KMS-11 (cell line): Measurements from ENCODE around the gene CLIC3.
A peak's percentile ranks its signal among the peaks of the same experiment; 100 is the strongest.

ENCODE experiments used
- H2AFZ ChIP-seq: fragments of 200-600 bp; sonication (generic); 2 replicates; pipeline ENCODE4 v1.6.1; 2016; ENCODE audit warnings: antibody characterized with exemption, mixed run types, low read depth
- H3K27ac ChIP-seq: fragments of 200-600 bp; sonication (generic); 2 replicates; pipeline ENCODE4 v1.6.1; 2016; ENCODE audit warnings: mild to moderate bottlenecking, mixed run types
- H3K27me3 ChIP-seq: fragments of 200-600 bp; sonication (generic); 2 replicates; pipeline ENCODE4 v1.6.1; 2017; ENCODE audit warnings: mild to moderate bottlenecking, low read depth, mixed run types, moderate library complexity; ENCODE audit not compliant: insufficient read depth
- H3K36me3 ChIP-seq: fragments of 200-600 bp; sonication (generic); 2 replicates; pipeline ENCODE4 v1.6.1; 2017; ENCODE audit warnings: mild to moderate bottlenecking, mixed run types; ENCODE audit not compliant: insufficient read depth
- H3K4me1 ChIP-seq: fragments of 200-600 bp; sonication (generic); 2 replicates; pipeline ENCODE4 v1.6.1; 2016; ENCODE audit warnings: mild to moderate bottlenecking, low read depth, mixed run types; ENCODE audit not compliant: poor library complexity, severe bottlenecking
- H3K4me2 ChIP-seq: fragments of 200-600 bp; sonication (generic); 2 replicates; pipeline ENCODE4 v1.7.0; 2016; ENCODE audit warnings: mild to moderate bottlenecking, mixed run types
- H3K4me3 ChIP-seq: fragments of 200-600 bp; sonication (generic); IDR thresholded peaks from 2 replicates; pipeline ENCODE4 v1.6.1; 2017; ENCODE audit warnings: low read depth, low read length, mixed read lengths; ENCODE audit not compliant: insufficient read depth
- H3K79me2 ChIP-seq: fragments of 200-600 bp; sonication (generic); 2 replicates; pipeline ENCODE4 v1.6.1; 2016; ENCODE audit warnings: low read depth, mixed run types; ENCODE audit not compliant: insufficient read depth
- H3K9ac ChIP-seq: fragments of 200-600 bp; sonication (generic); 2 replicates; pipeline ENCODE4 v1.6.1; 2016; ENCODE audit warnings: mild to moderate bottlenecking, mixed run types
- H4K20me1 ChIP-seq: fragments of 200-600 bp; sonication (generic); 2 replicates; pipeline ENCODE4 v1.6.1; 2016; ENCODE audit warnings: mild to moderate bottlenecking, mixed run types; ENCODE audit not compliant: insufficient read depth
- CTCF ChIP-seq: fragments of 200-600 bp; sonication (generic); conservative IDR thresholded peaks from 2 replicates; pipeline ENCODE4 v1.6.1; 2017; ENCODE audit warnings: low read depth, mild to moderate bottlenecking, antibody characterized with exemption, low read length, moderate library complexity, mixed read lengths

CLIC3 gene

GRCh38 chr9:136960212-136960937 lies 36.0 kb downstream of the CLIC3 start:
- TF ChIP-seq CTCF, result no peak
- Histone ChIP-seq H3K36me3 (no peaks in the 10 kb centered on the region), H2AFZ (no peak overlapping the region), H3K27me3 (no peaks in the 10 kb centered on the region; the same call in 1 of the 2 replicates), H3K27ac (no peak overlapping the region), H3K79me2 (no peaks in the 10 kb centered on the region), H4K20me1 (no peaks in the 10 kb centered on the region), H3K4me2 (peak overlapping the region; percentile 25; the same call in 1 of the 2 replicates), H3K9ac (no peak overlapping the region), H3K4me3 (no peak overlapping the region), H3K4me1 (peaks cover 31% of the 10 kb centered on the region)

- no peak overlapping the region for H3K9ac ChIP-seq
- no peak overlapping the region for H3K4me3 ChIP-seq
- H2AFZ ChIP-seq, result no peak overlapping the region
- no peak overlapping the region for H3K4me2 ChIP-seq
- H3K36me3 ChIP-seq, result no peaks in the 10 kb centered on the region
- no peaks in the 10 kb centered on the region for H4K20me1 ChIP-seq
- H3K4me1 ChIP-seq, result peaks cover 24% of the 10 kb centered on the region
- H3K27ac ChIP-seq, result no peak overlapping the region
- TF ChIP-seq CTCF, result no peak
- H3K79me2 ChIP-seq, result no peaks in the 10 kb centered on the region
- peaks cover 7% of the 10 kb centered on the region; the same call in 1 of the 2 replicates for H3K27me3 ChIP-seq
Measured at GRCh38 chr9:136958898-136959850, 37.2 kb downstream of the CLIC3 start.

- Histone ChIP-seq H4K20me1 (no peaks in the 10 kb centered on the region), H2AFZ (no peak overlapping the region), H3K4me3 (no peak overlapping the region), H3K27me3 (peaks cover 7% of the 10 kb centered on the region; the same call in 1 of the 2 replicates), H3K27ac (no peak overlapping the region), H3K4me2 (no peak overlapping the region), H3K9ac (no peak overlapping the region), H3K36me3 (no peaks in the 10 kb centered on the region), H3K4me1 (peaks cover 22% of the 10 kb centered on the region), H3K79me2 (no peaks in the 10 kb centered on the region)
- no peak for TF ChIP-seq CTCF
Measured at GRCh38 chr9:136958473-136958872, 37.9 kb downstream of the CLIC3 start.

GRCh38 chr9:136957901-136958300 lies 38.5 kb downstream of the CLIC3 start:
- Histone ChIP-seq H4K20me1 (no peaks in the 10 kb centered on the region), H2AFZ (no peak overlapping the region), H3K27me3 (peaks cover 7% of the 10 kb centered on the region; the same call in 1 of the 2 replicates), H3K27ac (no peak overlapping the region), H3K4me2 (no peak overlapping the region), H3K9ac (no peak overlapping the region), H3K36me3 (no peaks in the 10 kb centered on the region), H3K4me1 (peaks cover 21% of the 10 kb centered on the region), H3K4me3 (no peak overlapping the region), H3K79me2 (no peaks in the 10 kb centered on the region)
- no peak for TF ChIP-seq CTCF
